Muscle layer of duodenum (tissue), 2 donors: ENCODE measurements around the gene MFGE8.

Experiments used
- H3K27ac ChIP-seq: one replicate; pipeline ENCODE4 v1.7.0; 2013; ENCODE audit warnings: mild to moderate bottlenecking, low read length
- H3K27me3 ChIP-seq: one replicate; pipeline ENCODE4 v1.7.0; 2013; ENCODE audit warnings: low read depth, mild to moderate bottlenecking, control low read depth, low read length
- H3K36me3 ChIP-seq, 2 donors: one replicate each; pipeline ENCODE4 v1.7.0; 2013; ENCODE audit warnings: low read length in 2 of 2, control low read depth in 1 of 2, mild to moderate bottlenecking in 1 of 2; ENCODE audit not compliant: insufficient read depth in 2 of 2, control insufficient read depth in 1 of 2
- H3K4me1 ChIP-seq, 2 donors: one replicate each; pipeline ENCODE4 v1.7.0; 2013; ENCODE audit warnings: low read length in 2 of 2, mild to moderate bottlenecking in 2 of 2, control low read depth in 1 of 2, moderate library complexity in 1 of 2; ENCODE audit not compliant: insufficient read depth in 2 of 2, control insufficient read depth in 1 of 2
- H3K4me3 ChIP-seq, 2 donors: one replicate each; pipeline ENCODE4 v1.7.0; 2013; ENCODE audit warnings: low read length in 2 of 2, low read depth in 1 of 2, mild to moderate bottlenecking in 1 of 2
- H3K9me3 ChIP-seq, 2 donors: one replicate each; pipeline ENCODE4 v1.7.0; 2013; ENCODE audit warnings: low read length in 2 of 2, control low read depth in 1 of 2, mild to moderate bottlenecking in 1 of 2; ENCODE audit not compliant: control insufficient read depth in 1 of 2
- donor health status: healthy.

MFGE8 gene

DNA sequence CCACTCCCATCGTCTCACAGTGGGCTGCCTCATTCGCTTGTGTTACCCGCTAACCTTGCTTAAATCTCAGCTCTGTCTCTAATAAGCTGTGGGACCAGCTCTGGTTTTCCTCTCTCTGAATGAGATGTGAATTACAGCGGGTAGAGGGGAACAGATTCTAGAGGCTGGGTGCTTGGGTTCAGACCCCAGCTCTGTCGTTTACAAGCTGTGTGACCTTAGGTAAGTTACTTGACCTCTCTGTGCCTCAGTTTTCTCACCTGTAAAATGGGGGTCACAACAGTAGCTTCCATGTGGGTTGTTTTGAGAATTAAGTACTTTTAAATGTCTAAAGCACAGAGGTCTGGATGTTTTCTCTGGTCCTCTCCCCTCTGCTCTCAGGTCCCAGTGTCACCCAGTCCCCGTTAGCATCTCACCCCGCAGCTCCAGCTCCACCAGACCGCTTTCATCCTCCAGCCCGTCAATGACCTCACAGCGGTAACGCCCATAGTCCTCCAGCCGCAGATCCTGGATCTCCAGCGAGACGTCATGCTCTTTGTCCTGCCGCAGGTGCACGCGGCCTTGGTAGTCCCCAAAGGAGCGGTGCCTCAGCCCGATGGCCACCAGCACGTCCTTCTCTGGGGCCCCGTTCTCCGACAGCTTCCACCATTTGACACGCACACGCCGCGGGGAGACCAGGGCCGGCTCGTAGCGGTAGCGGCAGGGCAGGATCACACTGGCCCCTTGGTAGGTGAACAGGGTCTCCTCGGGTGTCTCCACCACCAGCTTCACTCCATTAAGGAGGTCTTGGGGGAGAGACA lies 32.0 kb downstream of the MFGE8 start:
- Histone ChIP-seq H3K27ac (no peak overlapping the region), H3K4me1 (no peaks in the 10 kb centered on the region), H3K27me3 (no peaks in the 10 kb centered on the region), H3K36me3 (no peaks in the 10 kb centered on the region), H3K4me3 (no peak overlapping the region), H3K9me3 (no peaks in the 10 kb centered on the region)

DNA sequence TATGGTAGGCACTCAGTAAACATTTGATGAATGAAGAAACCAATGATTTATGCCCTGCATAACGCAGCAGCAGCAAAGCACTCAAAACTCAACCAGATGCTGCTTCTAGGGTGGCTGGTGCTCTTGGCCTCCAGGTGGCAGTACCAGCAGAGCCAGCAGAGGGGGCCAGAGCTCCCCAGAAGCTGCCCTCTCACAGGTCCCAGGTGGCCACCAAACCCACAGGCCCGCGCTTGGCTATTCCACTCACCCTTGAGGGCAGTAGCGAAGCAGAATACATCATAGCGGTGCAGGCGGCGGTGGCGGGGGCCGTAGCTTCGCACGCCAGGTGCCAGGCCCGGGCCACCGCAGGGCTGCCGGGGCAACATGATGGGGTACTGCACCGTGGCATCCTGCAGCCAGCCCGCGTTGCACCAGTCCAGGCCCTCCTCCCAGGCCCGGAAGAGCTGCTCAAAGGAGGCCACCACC lies 34.4 kb downstream of the MFGE8 start:
- no peak overlapping the region for H3K27ac ChIP-seq
- no peaks in the 10 kb centered on the region for H3K27me3 ChIP-seq
- no peak overlapping the region for H3K4me3 ChIP-seq
- H3K9me3 ChIP-seq: no peaks in the 10 kb centered on the region
- no peaks in the 10 kb centered on the region for H3K36me3 ChIP-seq
- no peaks in the 10 kb centered on the region for H3K4me1 ChIP-seq

DNA sequence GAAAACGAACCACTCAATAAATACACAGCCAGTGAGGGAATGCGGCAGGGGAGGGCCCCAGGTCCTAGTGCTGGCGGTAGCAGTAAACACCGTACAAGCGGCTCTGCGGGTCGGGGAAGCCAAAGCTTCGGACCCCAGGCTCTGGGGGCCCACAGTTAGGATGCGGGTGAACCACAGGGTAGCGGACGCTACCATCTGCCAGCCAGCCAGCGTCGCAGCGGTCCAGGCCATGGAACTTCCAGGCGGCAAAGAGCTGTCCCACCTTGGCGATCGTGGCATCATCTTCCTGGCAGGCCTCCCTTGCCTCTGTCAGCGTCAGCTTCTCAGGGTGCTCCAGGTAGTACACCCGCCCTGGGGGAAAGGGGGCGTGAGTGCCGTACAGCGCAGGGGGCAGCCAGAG lies 35.3 kb downstream of the MFGE8 start:
- no peaks in the 10 kb centered on the region for H3K36me3 ChIP-seq
- no peaks in the 10 kb centered on the region for H3K9me3 ChIP-seq
- H3K27me3 ChIP-seq: no peaks in the 10 kb centered on the region
- H3K4me3 ChIP-seq: no peak overlapping the region
- no peak overlapping the region for H3K27ac ChIP-seq
- H3K4me1 ChIP-seq: no peaks in the 10 kb centered on the region

DNA sequence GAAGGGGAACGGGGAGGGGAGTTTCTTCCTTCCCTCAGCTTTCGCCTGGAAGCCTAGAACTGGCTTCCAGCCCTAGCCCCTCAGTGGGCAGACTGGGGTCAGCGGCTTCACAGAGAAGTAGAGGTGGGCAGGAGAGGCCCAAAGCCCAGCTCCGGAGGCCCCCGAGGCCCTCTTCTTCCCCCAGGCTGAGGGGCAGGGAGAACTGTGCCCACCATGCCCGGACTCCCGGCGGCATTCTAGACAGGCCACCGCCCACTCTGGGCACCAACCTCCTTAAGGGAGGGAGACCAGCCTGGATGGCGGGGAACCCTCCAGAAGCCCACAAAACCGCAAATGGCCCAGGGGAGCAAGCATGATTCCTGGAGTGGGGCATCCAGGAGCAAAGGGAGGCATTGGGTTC lies 35.8 kb downstream of the MFGE8 start:
- H3K9me3 ChIP-seq: no peaks in the 10 kb centered on the region
- H3K4me3 ChIP-seq: no peak overlapping the region
- no peaks in the 10 kb centered on the region for H3K27me3 ChIP-seq
- H3K4me1 ChIP-seq: no peaks in the 10 kb centered on the region
- H3K36me3 ChIP-seq: no peaks in the 10 kb centered on the region
- H3K27ac ChIP-seq: no peak overlapping the region

DNA sequence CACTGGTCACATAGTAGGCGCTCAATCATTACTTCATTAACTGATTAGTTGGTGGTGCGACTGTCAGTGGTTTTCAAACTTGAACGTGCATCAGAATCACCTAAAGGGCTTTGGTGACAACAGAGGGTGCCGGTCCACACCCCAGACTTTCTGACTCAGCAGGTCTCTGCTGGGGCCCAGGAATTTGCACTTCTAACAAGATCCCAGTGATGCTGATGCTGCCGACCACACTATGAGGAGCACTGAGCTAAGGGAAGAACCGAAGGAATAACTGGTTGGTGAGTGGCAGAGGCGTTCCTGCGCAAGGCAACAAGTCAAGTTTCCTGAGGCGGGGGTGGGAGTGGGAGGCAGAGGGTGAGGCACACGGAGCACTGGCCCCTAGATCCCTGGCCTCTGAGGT lies 36.6 kb downstream of the MFGE8 start:
- H3K4me3 ChIP-seq: no peak overlapping the region
- no peaks in the 10 kb centered on the region for H3K36me3 ChIP-seq
- H3K27ac ChIP-seq: no peak overlapping the region
- H3K9me3 ChIP-seq: no peaks in the 10 kb centered on the region
- H3K27me3 ChIP-seq: no peaks in the 10 kb centered on the region
- no peaks in the 10 kb centered on the region for H3K4me1 ChIP-seq

DNA sequence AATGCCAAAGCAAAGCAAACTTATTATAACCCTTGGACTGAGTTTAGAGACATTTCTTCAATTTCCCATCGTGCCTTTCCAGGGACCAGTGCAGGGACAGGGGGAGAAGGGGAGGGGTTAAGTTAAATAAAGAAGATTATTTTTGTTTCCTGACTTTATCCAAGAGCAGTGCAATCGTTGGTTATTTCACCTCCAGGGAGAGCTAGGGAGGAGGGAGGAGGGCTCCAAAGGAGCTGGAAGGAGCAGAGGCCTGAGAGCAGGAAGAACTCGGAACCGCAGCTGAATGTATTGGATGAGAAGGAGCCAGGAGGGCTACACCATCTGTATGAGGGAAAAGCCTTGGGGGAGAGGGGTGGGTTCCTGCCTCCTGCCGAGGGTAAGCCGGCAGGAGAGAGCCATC lies 38.5 kb downstream of the MFGE8 start:
- no peak overlapping the region for H3K4me3 ChIP-seq
- H3K4me1 ChIP-seq: no peaks in the 10 kb centered on the region
- H3K27ac ChIP-seq: no peak overlapping the region
- no peaks in the 10 kb centered on the region for H3K9me3 ChIP-seq
- no peaks in the 10 kb centered on the region for H3K27me3 ChIP-seq
- no peaks in the 10 kb centered on the region for H3K36me3 ChIP-seq

DNA sequence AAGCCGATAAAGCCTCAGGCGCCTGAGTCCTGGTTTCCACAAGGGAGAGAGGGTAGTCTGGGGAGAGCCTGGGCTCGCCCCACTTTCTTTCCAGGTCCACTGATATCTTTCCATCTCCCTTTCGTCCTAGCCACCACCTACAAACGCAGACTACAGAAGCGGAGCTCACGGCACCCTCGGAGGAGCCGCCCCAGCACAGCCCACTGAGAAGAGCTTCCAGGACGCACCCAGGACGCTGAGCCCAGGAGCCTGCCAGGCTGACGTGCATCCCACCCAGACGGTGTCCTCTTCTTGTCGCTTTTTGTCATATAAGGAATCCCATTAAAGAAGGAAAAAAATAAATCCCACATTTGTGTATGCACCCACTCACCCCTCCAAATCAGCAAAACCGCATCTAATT lies 38.9 kb downstream of the MFGE8 start:
- Histone ChIP-seq H3K27ac (no peak overlapping the region), H3K36me3 (no peaks in the 10 kb centered on the region), H3K4me1 (no peaks in the 10 kb centered on the region), H3K4me3 (no peak overlapping the region), H3K27me3 (no peaks in the 10 kb centered on the region), H3K9me3 (no peaks in the 10 kb centered on the region)

DNA sequence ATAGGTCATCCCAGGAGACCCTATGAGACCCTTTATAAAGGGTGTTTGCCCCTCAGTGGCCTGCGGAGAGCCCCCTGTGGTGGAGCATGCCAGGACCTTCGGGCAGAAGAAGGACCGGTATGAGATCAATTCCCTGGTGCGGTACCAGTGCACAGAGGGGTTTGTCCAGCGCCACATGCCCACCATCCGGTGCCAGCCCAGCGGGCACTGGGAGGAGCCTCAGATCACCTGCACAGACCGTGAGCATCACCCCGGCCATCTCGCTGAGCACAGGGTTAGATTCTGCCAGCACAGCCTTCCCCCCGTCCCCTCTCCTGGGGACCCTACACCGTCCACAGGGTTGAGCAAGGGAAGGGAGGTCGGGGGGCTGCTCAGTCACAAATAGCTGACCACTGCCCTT lies 39.4 kb downstream of the MFGE8 start:
- Histone ChIP-seq H3K27me3 (no peaks in the 10 kb centered on the region), H3K4me1 (no peaks in the 10 kb centered on the region), H3K36me3 (no peaks in the 10 kb centered on the region), H3K4me3 (no peak overlapping the region), H3K27ac (no peak overlapping the region), H3K9me3 (no peaks in the 10 kb centered on the region)

DNA sequence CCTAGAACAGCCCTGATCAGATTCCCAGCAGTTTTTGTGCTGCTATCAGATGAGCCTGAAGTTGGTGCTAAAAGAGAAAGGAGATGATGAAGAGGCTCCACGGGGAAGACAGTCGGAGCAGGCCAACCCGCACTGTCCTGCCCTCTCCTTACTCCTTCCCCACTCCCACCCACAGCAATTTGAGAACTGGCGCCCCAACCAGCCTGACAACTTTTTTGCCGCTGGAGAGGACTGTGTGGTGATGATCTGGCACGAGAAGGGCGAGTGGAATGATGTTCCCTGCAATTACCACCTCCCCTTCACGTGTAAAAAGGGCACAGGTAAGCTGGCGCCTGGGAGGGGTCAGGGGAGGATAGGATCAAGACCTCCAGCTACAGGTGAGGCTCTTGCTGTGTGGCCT lies 40.5 kb downstream of the MFGE8 start:
- no peak overlapping the region for H3K4me3 ChIP-seq
- H3K9me3 ChIP-seq: no peaks in the 10 kb centered on the region
- no peak overlapping the region for H3K27ac ChIP-seq
- H3K27me3 ChIP-seq: no peaks in the 10 kb centered on the region
- H3K36me3 ChIP-seq: no peaks in the 10 kb centered on the region
- no peaks in the 10 kb centered on the region for H3K4me1 ChIP-seq

DNA sequence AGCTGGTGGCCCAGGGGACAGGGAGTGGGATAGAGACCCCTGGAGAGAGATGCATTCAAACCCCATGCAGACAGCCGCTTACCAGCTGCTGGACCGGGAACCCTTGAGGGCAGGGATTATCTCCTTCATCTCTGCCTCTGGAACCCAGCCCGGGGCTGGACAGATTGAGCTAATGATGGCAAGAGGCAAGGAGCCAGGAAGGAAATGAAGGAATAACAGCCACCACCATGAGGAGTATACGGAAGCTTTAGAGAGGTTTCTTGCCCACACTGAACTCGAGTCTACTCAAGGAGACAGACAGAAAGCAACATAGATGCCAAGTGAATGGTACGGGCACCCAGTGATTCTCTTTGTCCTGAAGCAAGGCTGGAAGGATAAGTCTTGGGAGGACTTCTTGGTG lies 41.1 kb downstream of the MFGE8 start:
- H3K9me3 ChIP-seq: no peaks in the 10 kb centered on the region
- H3K36me3 ChIP-seq: no peaks in the 10 kb centered on the region
- no peak overlapping the region for H3K27ac ChIP-seq
- H3K4me3 ChIP-seq: no peak overlapping the region
- H3K27me3 ChIP-seq: no peaks in the 10 kb centered on the region
- no peaks in the 10 kb centered on the region for H3K4me1 ChIP-seq

DNA sequence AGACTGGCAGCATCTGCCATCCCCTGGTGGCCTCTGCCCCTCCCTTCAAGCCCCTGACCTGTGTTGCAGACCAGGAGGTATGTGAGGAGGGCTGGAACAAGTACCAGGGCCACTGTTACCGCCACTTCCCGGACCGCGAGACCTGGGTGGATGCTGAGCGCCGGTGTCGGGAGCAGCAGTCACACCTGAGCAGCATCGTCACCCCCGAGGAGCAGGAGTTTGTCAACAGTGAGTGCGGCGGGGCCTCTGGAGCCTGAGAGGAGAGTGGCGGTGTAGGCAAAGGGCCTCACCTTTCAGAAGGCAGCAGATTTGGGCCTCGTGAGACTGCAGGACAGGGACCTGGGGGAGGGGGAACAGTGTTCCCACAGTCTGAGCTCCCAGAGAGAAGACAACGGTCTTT lies 41.9 kb downstream of the MFGE8 start:
- Histone ChIP-seq H3K9me3 (no peaks in the 10 kb centered on the region), H3K4me3 (no peak overlapping the region), H3K27me3 (no peaks in the 10 kb centered on the region), H3K36me3 (no peaks in the 10 kb centered on the region), H3K27ac (no peak overlapping the region), H3K4me1 (no peaks in the 10 kb centered on the region)

DNA sequence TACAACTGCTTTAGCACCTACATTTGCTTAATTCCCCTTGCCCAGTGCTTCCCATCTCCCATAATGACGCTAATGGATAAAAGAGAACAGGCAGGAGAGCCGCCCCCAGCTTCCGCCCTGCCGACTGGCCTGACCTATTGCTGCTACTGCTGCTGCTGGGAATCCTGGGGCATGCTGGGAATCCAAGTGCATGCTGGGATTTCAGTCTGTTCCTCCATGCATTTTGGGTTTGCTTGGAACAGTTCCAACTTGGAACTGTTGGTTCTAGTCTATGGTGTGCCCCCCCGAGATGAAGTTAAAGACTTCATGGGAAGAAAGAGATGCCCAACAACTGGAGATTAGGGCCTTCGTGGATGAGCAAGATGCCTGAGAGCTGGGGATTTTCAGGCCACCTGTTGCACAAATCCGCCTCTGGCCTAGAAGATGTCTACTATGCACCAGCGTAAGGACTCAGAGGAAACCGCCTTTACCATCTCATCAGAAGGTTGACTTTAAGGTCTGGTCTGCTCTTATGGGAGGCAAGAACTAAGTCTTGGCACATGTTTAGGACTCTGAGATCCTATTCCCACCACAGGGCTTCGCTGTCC lies 46.8 kb downstream of the MFGE8 start:
- no peaks in the 10 kb centered on the region for H3K4me1 ChIP-seq
- H3K36me3 ChIP-seq: no peaks in the 10 kb centered on the region
- no peaks in the 10 kb centered on the region for H3K9me3 ChIP-seq
- H3K4me3 ChIP-seq: no peak overlapping the region
- no peak overlapping the region for H3K27ac ChIP-seq
- H3K27me3 ChIP-seq: no peaks in the 10 kb centered on the region
